ENCODE data around the gene DLX2.

Gene DLX2

DNA sequence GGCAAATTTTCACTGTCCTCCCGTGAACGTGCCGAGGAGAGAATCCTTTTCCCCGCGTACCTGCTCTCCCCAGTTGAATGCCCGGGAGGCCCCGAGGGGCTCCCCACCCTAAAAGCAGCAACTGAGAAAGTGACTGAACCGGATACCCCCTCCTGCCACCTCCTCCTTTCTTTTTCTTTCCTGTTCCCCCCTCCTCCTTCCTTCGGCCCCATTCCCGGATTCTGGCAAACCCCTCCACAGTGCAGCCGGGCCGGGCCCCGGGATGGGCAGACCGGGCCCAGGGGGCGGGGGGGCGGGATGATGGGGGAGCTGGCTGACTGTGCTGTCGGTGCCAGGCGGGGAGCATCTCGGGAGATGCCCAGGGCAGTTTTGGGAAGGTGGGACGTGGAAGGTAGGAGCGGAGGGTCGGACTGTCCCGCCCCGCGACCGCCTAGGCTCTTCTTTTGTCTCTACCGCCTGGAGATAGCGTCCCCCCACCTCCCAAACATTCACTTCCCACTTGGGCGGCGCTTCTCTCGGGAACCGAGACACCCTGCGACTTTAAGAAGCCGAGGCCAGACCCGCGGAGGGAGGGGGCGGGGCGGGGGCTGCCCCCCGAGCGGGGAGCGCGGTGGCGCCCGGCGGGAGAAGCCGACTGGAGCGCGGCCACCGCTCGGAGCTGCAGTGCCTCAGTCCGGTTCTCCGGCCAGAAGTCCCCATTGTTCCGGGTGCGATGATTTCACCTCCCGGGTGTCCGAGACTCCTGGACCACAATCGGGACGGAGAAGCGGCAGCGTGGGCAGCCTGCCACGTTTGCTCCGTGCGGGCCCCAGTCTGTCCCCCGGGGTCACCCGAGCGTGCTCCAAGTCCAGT is 8.2 kb downstream of the DLX2 start:
- DNase-seq (ENCODE audit: low read depth in 2 of 2) = no peak

DNA sequence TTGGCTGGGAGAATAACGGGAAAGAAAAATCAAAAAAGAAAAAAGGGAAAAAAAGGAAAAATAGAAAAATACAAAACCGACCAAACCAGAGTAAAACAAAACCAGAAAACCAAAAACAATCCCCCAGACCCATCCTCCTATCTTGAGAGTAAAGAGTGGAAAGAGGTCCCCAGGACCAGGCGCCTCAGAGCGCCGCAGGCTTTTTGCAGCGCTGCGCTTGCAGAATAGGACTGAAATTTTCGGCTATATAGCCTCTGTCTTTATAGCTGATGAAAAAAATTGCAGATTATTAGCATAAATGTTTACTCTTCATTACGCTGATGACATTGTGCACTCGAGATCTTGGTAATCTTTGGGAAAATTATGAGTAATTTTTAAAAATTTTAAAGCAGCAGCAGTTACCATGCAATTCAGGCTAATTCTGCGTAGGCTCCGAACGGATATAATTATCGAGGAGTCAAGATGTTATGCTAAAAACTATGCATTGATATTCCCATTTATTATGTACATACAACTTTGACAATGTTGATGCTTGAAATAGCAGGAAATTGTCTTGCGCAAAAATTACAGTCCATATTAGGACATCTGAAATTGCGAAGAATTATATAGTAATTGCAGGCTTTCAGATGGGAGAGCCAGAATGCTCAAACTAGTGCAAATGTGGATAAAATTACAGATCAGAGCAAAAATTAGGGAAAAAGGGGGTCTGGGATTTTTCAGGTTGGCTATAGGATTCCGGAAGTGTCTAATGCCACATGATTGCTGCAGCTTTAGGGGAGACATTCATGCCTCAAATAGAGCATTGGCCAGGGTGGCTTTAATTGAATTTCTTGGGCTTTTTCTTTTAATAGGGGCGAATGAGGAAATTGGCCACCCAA is 9.0 kb downstream of the DLX2 start:
- DNase-seq (ENCODE audit: low read depth in 2 of 2) = no peak

DNA sequence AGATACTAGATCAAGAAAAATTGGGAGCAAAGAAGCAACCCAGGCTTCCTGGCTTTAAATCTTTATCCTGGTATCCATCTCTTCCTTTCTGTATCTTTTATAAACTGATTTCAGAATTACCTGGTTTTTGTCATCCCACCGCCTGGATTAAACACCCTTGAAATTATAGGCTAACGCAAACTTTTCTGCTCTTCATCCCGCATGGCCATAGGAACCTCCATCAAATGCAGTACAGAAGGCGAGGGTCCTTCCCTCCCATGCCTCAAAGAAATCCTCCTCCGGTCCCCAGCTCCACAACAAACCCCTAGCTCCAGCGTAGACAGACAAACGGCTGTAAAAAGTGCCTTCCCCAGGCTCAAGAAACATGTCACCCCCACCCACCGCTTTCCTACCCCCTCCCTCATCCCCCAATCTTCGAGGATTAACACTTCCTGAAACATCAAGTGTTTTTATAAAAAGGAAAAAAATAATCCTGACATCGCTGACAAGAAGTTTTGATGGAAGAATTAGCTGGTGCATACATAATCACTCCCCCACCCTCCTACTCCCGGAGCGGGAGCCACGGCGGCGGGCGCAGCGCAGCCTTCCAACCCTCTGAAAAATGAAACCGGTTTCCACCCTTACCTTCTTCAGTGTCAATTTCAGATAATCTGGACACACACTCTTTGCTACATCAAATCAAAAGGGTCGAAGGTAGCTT is 9.8 kb downstream of the DLX2 start:
- no peak for DNase-seq (ENCODE audit: low read depth in 2 of 2)

DNA sequence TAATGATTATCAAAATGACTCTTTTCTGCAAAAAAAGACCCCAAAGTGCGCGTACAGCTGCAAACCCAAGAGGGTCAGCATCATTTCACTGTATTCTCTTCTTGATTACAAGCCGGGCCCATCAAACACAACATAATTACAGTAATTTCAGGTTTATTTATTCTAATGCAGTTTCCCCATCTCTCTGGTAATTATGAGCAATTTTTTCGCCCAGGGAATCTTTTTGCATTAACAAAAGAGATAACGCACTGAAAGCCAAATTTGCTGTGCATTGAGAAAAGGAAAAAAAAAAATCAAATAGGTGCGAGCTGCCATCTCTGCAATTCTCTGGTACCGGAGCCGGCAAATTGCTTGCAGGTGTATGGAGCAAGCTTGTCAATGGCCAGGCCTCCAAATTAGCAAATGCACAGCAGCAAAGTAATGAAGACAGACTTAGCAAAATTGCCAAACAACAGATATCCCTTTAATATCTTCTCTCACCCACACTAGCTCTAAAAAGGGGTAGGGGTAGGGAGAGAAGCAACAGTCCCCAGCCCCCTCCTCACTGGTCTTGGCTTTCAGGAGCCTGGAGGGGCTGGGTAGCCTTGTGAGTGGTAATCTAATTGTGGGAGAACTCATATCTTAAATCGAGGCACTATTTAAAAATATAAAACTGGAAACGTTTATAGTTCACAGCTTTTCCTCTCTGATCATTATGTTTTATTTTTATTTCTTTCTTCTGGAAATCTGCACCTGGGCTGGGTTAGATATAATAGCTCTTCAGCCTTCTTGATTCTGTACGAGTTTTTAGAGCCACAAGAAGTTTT is 10.7 kb downstream of the DLX2 start:
- DNase-seq (ENCODE audit: low read depth in 2 of 2) = no peak

- DNase-seq (ENCODE audit: low read depth in 2 of 2) = no peak
These were observed 11.6 kb downstream of the DLX2 start for GRCh38 chr2:172091000-172091641.

DNA sequence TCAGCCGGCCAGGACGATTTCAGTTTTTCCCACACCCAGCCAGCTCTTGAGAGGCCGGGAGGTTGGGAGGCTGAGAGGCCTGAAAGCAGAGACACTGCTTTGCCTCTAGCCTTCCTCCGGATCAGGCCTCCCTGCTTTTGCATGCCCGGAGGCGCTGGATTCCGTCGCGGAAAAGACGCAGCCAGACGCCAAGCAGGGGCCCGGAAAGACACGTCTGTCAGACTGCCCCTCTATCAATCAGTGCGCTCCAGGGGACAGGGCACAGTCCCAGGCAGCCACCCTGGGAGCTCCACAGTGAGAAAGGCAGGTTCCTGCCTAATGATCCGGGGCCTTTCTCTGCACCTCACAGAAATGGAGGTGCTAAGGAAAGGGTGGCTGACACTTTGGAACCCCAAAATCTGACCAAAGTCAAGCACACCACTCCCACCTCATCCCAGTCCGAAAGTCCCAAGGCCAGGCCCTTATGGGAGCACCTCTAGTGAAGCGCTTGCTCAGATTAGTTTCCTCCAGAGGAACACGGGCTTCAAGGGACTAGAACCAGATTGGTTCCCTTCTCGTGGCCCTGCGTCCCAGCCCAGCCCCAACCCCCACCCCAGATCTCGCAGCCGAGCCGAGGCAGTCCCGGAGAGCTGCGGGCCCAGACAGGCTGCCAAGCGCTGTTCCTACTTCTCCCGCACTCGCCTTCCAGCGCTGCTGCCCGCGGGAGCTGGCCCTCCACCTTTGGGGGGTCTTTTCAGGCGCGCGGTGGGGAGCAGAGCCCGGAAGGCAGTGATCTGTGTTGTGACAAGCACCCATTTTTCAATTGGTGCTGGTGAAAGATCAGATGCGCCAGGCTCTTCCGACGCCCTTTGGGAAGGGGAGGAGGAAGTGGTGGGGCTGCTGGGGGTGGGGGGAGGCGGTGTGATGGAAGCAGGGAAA is 12.4 kb downstream of the DLX2 start:
- no peak for DNase-seq (ENCODE audit: low read depth in 2 of 2)

DNA sequence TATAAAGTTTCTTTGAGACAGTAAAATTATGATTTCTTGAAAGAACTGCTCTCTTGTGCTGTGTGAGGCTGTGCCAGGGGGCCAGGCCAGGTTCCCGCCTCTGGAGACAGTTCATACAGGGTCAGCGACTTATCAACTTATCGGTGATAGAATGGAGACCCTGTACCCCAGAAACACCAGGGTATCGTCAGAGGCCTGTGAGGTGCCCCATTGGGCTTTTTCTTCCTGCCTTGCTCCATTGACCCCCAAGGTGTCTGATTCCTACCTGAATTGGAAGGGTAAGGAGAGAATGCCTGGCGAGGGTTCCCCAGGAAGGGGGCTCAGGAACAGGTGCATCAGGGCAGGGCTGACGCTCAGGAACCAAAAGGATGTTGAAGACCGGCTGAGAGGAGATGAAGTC is 13.1 kb downstream of the DLX2 start:
- DNase-seq (ENCODE audit: low read depth in 2 of 2) = no peak

- no peak for DNase-seq (ENCODE audit: low read depth in 2 of 2)
These were observed 13.6 kb downstream of the DLX2 start for GRCh38 chr2:172089005-172089504.

- DNase-seq (ENCODE audit: low read depth in 2 of 2) = no peak
These were observed 14.3 kb downstream of the DLX2 start for GRCh38 chr2:172088245-172089004.

DNA sequence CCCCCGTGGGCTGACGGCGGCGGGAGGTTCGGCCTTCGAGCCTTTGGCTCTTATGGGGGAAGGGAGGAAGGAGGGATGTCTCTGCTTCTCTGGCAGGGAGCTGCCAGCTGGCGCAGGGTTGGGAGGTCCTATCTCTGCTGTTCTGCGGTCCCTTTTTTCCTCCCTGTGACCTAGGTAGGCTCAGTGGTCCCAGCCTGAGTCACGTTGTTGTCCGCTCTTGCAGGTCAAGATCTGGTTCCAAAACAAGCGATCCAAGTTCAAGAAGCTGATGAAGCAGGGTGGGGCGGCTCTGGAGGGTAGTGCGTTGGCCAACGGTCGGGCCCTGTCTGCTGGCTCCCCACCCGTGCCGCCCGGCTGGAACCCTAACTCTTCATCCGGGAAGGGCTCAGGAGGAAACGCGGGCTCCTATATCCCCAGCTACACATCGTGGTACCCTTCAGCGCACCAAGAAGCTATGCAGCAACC is 14.9 kb downstream of the DLX2 start:
- DNase-seq (ENCODE audit: low read depth in 2 of 2) = no peak

- DNase-seq (ENCODE audit: low read depth in 2 of 2) = no peak
These were observed 15.4 kb downstream of the DLX2 start for GRCh38 chr2:172087207-172087779.

DNA sequence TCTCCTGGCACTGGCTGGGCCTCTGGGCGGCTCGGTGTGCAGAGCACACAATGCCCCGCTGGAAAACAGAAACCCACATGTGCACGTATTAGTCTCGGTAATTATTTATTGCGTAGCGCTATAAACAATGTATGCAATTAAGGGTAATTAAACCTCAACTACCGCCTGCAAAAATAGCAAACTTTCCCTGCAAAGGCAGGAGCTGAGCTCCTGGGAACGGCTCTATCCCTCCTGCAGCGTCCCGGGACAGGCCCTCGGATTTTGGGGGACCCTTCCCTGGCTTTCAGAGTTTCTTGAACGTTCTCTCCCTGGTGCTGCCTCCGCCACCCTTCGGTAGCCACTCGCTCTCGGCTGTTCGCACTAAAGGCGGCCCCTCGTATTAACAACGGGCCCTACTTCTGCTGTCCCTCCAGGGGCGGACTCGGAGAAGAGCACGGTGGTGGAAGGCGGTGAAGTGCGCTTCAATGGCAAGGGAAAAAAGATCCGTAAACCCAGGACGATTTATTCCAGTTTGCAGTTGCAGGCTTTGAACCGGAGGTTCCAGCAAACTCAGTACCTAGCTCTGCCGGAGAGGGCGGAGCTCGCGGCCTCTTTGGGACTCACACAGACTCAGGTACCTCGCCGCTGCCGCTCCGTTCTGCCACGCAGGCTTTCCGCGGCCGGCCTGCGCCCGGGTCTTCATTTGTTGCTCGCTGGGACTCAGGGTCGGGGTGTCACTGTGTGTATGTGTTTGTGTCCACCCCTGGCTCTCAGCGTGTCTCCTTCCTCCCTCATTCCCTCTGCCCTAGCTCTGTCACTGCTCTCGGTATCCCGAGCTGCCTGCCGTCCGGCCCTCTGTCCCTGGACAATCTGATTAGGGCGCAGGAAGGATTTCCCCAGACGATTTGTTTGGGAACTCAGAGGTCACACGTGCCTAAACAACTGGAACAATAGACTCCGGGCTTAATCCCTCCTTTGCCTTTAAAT is 16.2 kb downstream of the DLX2 start:
- DNase-seq (ENCODE audit: low read depth in 2 of 2) = no peak

DNA sequence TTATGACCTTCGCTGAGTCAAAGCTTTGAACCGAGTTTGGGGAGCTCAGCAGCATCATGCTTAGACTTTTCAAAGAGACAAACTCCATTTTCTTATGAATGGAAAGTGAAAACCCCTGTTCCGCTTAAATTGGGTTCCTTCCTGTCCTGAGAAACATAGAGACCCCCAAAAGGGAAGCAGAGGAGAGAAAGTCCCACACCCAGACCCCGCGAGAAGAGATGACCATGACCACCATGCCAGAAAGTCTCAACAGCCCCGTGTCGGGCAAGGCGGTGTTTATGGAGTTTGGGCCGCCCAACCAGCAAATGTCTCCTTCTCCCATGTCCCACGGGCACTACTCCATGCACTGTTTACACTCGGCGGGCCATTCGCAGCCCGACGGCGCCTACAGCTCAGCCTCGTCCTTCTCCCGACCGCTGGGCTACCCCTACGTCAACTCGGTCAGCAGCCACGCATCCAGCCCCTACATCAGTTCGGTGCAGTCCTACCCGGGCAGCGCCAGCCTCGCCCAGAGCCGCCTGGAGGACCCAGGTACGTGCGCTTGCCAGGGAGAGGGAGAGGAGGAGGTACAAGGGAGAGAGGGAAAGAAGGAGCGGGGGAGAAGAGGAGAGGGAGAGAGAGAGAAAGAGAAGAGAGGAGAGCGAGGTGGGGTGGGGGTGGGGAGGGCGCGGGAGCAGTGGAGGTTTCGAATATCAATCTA is 17.1 kb downstream of the DLX2 start, which contains the start of gene DLX1:
TSS of gene DLX1 (plus strand) at position 48 of the 700 bp plus-strand sequence. CDS start at position 219, 171 bp downstream.
- no peak for DNase-seq (ENCODE audit: low read depth in 2 of 2)

GRCh38 chr2:172084645-172085459 is 17.8 kb downstream of the DLX2 start:
- DNase-seq (ENCODE audit: low read depth in 2 of 2) = peak in 1 of 2 donors; percentile 57

DNA sequence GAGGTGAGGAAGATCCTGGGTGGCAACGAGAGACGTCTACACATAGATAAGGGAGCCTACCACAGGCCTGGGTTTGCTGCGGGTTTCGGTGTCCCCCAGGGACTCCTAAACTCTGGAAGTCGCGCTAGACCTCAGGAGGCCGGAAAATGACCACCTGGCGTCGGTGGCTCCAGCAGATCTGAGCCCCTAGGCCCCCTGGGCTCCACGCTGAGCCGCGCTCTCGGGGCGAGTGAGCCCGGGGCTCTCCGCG is 18.4 kb downstream of the DLX2 start:
- no peak for DNase-seq (ENCODE audit: low read depth in 2 of 2)
